ENCODE results near the gene JUP. TPM values are rescaled to one million over a fixed set of nuclear protein-coding genes. Genes with fewer than 3 reads are reported as not detected.
"Not testable (repeated sequence)": the region's sequence is repeated elsewhere in the genome, so short reads cannot be mapped to it uniquely, and the experiment has no call there.

JUP gene
- 29.8 and 83.8 TPM in 2 replicates for total RNA-seq

DNA sequence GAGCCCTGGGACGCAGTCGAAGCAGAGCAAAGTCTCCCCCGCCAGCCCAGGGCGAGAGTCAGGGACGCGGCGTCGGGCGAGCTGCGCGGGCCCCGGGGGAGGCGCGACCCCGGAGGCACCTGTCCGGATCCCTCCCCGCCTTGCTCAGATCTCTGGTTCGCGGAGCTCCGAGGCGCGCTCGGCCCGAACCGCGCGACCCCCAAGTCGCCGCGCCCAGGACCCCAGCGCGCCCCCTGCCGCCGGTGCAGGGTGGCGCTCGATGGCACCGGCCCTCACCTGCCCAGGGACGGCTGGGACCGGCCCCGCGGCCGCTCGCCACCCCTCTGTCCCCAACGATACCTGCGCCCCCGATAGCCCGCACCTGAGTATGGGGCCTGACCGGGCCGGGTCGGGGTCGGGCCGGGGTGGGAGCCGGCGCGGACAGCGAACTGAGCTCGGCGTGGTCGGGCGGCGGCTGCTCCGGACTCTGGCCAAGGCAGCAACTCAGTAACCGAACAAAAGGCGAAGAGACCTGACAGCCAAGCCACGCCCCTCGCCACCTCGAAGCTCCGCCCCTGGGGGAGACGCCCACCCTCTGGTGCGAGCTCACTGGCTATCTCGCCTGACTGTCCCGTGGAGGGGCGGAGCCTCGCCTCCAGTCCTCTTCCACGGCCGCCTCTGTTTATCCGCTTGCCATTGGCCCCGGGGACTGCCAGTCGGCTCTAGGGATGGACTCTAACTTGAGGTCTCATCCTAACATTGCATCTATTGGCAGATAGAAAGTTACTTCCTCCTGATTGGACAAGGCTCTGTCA is at the start of gene JUP:
TSS of gene JUP (minus strand) at position 485 of the 794 bp plus-strand sequence. CDS start 14,857 bp downstream, outside the sequence.
- TF ChIP-seq, protein P1, sequence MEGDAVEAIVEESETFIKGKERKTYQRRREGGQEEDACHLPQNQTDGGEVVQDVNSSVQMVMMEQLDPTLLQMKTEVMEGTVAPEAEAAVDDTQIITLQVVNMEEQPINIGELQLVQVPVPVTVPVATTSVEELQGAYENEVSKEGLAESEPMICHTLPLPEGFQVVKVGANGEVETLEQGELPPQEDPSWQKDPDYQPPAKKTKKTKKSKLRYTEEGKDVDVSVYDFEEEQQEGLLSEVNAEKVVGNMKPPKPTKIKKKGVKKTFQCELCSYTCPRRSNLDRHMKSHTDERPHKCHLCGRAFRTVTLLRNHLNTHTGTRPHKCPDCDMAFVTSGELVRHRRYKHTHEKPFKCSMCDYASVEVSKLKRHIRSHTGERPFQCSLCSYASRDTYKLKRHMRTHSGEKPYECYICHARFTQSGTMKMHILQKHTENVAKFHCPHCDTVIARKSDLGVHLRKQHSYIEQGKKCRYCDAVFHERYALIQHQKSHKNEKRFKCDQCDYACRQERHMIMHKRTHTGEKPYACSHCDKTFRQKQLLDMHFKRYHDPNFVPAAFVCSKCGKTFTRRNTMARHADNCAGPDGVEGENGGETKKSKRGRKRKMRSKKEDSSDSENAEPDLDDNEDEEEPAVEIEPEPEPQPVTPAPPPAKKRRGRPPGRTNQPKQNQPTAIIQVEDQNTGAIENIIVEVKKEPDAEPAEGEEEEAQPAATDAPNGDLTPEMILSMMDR (IDR thresholded peaks at IDR 0.05; ENCODE audit: insufficient read depth, low read depth, low read length): peak; percentile 57
- peak; percentile 99 for DNase-seq (ENCODE audit: low read depth)

DNA sequence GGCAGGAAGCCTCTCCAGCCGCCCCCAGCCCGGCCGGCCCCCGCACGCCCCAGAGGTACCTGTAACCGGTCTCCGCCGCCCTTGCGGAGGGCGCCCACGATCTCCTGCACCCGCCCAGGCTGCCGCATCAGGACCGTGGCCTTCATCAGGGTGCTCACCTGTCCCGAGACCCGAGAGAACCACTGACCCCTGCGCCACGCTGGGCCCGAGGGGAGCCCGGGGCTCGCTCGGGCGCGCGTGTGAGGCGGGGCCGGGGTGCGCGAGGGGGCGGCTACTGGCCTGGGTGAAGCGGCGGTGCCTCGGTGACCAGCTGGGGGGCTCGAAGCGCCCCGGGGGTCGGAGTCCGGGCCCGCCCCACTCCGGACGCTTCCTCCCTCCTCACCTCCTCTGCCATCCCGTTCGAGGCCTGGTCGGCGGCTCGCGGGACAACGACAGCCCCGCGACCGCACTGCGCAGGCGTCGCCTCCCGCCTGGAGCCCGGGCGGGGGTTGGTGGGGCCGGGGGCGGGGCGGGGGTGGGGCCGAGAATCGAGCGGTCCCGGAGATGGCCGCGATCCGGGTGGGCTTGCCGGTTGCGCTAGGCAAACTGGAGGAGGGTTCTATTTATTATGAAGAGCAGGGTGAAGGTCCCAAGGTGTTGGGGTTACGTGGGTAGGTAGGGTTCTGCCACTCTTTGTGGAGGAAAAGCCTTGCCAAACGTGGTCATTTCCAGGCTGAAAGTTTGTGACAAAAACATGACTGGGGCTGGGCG is 49.5 kb upstream of the JUP start, which contains the start of gene NT5C3B:
TSS of gene NT5C3B (minus strand) at position 433 of the 750 bp plus-strand sequence. CDS start at position 394, 39 bp downstream.
- peak; percentile 21 for DNase-seq (ENCODE audit: low read depth)
- TF ChIP-seq, protein P1 (IDR thresholded peaks at IDR 0.05; ENCODE audit: insufficient read depth, low read depth, low read length): no peak
- H3K4me3 ChIP-seq (ENCODE audit: low read depth, low read length): peak within 1 kb of the TSS; percentile 78

More for the DNA sequence above, at the start of gene JUP:
- peak within 1 kb of the TSS; percentile 88 for H3K4me3 ChIP-seq (ENCODE audit: low read depth, low read length)

DNA sequence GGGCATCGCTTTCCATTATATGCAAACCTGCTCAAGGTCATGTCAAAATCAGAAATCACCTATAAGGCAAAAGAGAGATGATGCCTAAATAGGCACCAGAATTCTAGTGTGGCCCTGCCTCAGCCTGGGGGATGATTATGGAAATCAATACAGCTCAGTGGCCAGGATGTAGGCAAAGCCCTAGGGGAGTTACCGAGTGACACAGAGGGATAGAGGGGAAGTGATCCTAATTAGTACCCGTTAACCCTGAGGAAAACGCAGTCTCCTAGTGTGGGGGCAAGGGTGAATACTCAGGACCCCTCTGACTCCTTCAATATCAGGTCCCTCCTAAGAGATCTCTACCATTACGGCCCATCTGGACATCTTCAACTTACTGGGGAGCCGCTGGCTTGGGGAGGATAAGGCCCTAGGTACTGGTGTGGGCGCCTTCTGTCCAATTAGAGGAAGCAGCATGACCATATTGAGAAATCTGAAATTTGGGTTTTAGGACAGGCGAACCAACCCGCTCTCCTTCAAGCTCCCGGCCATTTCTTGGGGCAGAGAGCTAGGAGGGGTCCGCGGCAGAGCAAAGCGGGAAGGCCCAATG is 48.8 kb upstream of the JUP start:
- H3K4me3 ChIP-seq (ENCODE audit: low read depth, low read length): peak overlapping the region; percentile 78
- TF ChIP-seq, protein P1 (IDR thresholded peaks at IDR 0.05; ENCODE audit: insufficient read depth, low read depth, low read length): no peak
- peak; percentile 17 for DNase-seq (ENCODE audit: low read depth)

DNA sequence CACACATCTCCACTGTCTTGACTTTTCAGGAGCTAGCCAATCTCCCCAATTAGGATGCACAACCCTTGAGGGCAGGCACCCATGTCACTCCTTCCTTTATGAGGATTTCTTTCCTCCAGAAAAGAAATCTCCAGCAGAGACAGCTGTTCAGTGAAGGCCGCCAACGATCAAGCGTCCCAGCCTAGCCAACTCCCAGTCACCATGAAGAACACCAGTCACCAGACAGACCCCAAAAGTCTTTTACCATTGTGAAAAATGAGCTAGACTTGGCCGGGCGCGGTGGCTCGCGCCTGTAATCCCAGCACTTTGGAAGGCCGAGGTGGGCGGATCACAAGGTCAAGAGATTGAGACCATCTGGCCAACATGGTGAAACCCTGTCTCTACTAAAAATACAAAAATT is 43.5 kb upstream of the JUP start:
- DNase-seq (ENCODE audit: low read depth): not testable (repeated sequence)

DNA sequence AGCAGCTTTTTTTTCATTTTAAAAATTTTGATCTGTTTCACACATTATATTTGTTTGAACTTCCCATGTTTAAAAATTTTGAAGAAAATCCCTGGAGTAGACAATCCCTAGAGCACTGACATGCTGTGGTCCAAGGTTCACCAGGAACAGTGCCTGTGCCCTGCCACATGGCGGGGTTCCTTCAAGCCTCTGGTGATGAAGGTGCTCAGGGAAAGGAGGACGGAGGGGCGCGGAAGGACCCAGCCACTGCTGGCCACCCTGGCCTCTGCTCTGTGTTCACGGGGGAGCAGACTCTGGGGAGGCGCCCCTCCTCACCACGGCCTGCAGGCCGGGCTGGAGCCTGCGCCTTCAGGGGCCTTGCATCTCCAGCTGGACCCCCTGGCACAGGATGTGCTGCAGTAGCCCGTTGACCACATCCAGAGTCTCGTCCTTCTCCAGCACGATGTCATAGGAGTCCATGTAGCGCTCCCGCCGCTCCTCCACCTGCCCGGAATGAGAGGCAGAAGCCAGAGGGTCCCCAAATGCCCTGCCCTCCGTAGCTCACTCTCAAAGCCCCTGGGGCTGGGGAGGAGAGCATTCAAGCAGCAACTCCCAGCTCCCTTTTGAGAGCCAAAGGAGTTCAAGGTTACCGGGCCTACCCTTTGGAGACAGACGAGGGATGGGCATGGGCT is 38.8 kb upstream of the JUP start:
- TF ChIP-seq, protein P1 (IDR thresholded peaks at IDR 0.05; ENCODE audit: insufficient read depth, low read depth, low read length): no peak
- no peak for DNase-seq (ENCODE audit: low read depth)
- H3K4me3 ChIP-seq (ENCODE audit: low read depth, low read length): no peak overlapping the region

More for the DNA sequence above, 43.5 kb upstream of the JUP start:
- not testable (repeated sequence) for H3K4me3 ChIP-seq (ENCODE audit: low read depth, low read length)

DNA sequence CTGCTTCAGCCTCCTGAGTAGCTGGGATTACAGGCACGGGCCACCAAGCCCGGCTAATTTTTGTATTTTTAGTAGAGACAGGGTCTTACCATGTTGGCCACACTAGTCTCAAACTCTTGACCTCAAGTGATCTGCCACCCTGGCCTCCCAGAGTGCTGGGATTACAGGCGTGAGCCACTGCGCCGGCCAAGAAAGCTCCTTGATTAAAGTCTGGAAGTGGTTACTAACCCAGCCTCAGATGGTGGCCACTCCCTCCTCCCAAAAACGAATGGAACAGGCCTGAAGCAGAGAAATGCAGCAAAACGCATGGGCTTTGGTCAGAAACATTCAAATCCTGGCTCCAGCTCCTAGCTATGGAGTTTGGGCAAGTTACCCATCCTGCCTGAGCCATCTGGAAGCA is 37.6 kb upstream of the JUP start:
- H3K4me3 ChIP-seq (ENCODE audit: low read depth, low read length): no peak overlapping the region
- TF ChIP-seq, protein P1 (IDR thresholded peaks at IDR 0.05; ENCODE audit: insufficient read depth, low read depth, low read length): no peak
- no peak for DNase-seq (ENCODE audit: low read depth)

All from fibroblast of villous mesenchyme (primary cell).